GM19468 (cell line): ENCODE data around the gene PIGU.
A peak's percentile ranks its signal among the peaks of the same experiment; 100 is the strongest.
"Not testable (repeated sequence)": the region's sequence is repeated elsewhere in the genome, so short reads cannot be mapped to it uniquely, and the experiment has no call there.

ENCODE experiments used
- ATAC-seq: cut with Tn5 transposase; IDR thresholded peaks from one replicate; pipeline ENCODE4 v1.9.1; 2021; ENCODE audit warnings: mild to moderate bottlenecking, moderate library complexity, moderate number of reproducible peaks; ENCODE audit not compliant: unreplicated experiment; ENCODE audit errors: extremely low read depth

PIGU gene

GRCh38 chr20:34676642-34677373, at the start of gene PIGU:
PIGU (minus strand) TSS chr20:34677092; CDS start chr20:34677085, 7 bp downstream.
- ATAC-seq = peak; percentile 86

- no peak for ATAC-seq
Observed at GRCh38 chr20:34724172-34724571, 47.3 kb upstream of the PIGU start.

GRCh38 chr20:34722560-34722959, 45.7 kb upstream of the PIGU start:
- ATAC-seq = not testable (repeated sequence)

GRCh38 chr20:34720266-34720665, 43.4 kb upstream of the PIGU start:
- no peak for ATAC-seq

- peak; percentile 61 for ATAC-seq
Observed at GRCh38 chr20:34719242-34720017, 42.5 kb upstream of the PIGU start.

GRCh38 chr20:34717230-34718095, 40.6 kb upstream of the PIGU start:
- no peak for ATAC-seq

GRCh38 chr20:34716921-34717229, 40.0 kb upstream of the PIGU start:
- ATAC-seq = no peak

- no peak for ATAC-seq
Observed at GRCh38 chr20:34715384-34715783, 38.5 kb upstream of the PIGU start.

GRCh38 chr20:34713944-34714515, 37.1 kb upstream of the PIGU start:
- ATAC-seq = not testable (repeated sequence)

GRCh38 chr20:34713194-34713943, 36.5 kb upstream of the PIGU start:
- no peak for ATAC-seq

GRCh38 chr20:34712525-34713192, 35.8 kb upstream of the PIGU start:
- no peak for ATAC-seq

GRCh38 chr20:34711813-34712430, 35.0 kb upstream of the PIGU start:
- no peak for ATAC-seq

GRCh38 chr20:34710861-34711574, 34.1 kb upstream of the PIGU start:
- ATAC-seq = no peak

- no peak for ATAC-seq
Observed at GRCh38 chr20:34710568-34710839, 33.6 kb upstream of the PIGU start.

- ATAC-seq = no peak
Observed at GRCh38 chr20:34709831-34710567, 33.1 kb upstream of the PIGU start.

- peak; percentile 23 for ATAC-seq
Observed at GRCh38 chr20:34709044-34709830, 32.3 kb upstream of the PIGU start.

- ATAC-seq = no peak
Observed at GRCh38 chr20:34708621-34709043, 31.7 kb upstream of the PIGU start.
